SU-DHL-6 (cell line): ENCODE results near the gene HESX1.

Experiments
- H2AFZ ChIP-seq: fragments of 200-600 bp; sonication (generic); 2 replicates; pipeline ENCODE4 v1.6.1; 2014; ENCODE audit warnings: low read depth, mild to moderate bottlenecking, moderate library complexity, mixed read lengths, antibody characterized with exemption, low read length; ENCODE audit not compliant: severe bottlenecking
- H3F3A ChIP-seq: fragments of 200-600 bp; shearing (Covaris generic); 2 replicates; pipeline ENCODE4 v1.6.0; 2016; ENCODE audit warnings: antibody characterized with exemption, mild to moderate bottlenecking; ENCODE audit not compliant: insufficient read depth
- H3K27ac ChIP-seq: fragments of 200-600 bp; sonication (generic); 2 replicates; pipeline ENCODE4 v1.5.1; 2016; ENCODE audit warnings: low read depth, mild to moderate bottlenecking, low read length, moderate library complexity, mixed read lengths
- H3K27me3 ChIP-seq: fragments of 200-600 bp; sonication (generic), shearing (Covaris generic); 2 replicates; pipeline ENCODE4 v1.6.0; 2014; ENCODE audit warnings: mild to moderate bottlenecking, low read length
- H3K36me3 ChIP-seq: fragments of 200-600 bp; sonication (generic); 2 replicates; pipeline ENCODE4 v1.6.1; 2014; ENCODE audit warnings: mild to moderate bottlenecking, low read length, mixed read lengths
- H3K4me2 ChIP-seq: fragments of 300-600, 200-600 bp; shearing (Covaris generic), sonication (generic); 2 replicates; pipeline ENCODE4 v1.6.0; 2014; ENCODE audit warnings: low read length, low read depth, mild to moderate bottlenecking; ENCODE audit not compliant: poor library complexity, severe bottlenecking
- H3K4me3 ChIP-seq: fragments of 200-600 bp; sonication (generic); 2 replicates; pipeline ENCODE4 v1.5.1; 2014; ENCODE audit warnings: antibody characterized with exemption, low read length, mild to moderate bottlenecking, mixed read lengths; ENCODE audit not compliant: insufficient read depth, poor library complexity, severe bottlenecking
- H3K79me2 ChIP-seq: fragments of 200-600 bp; sonication (generic); 2 replicates; pipeline ENCODE4 v1.6.1; 2014; ENCODE audit warnings: mild to moderate bottlenecking, low read length, moderate library complexity; ENCODE audit not compliant: insufficient read depth
- H3K9ac ChIP-seq: fragments of 200-600 bp; sonication (generic); 2 replicates; pipeline ENCODE4 v1.7.0; 2014; ENCODE audit warnings: mild to moderate bottlenecking, low read length
- H3K9me2 ChIP-seq: fragments of 200-600 bp; sonication (generic); replicated peaks from 2 replicates; pipeline ENCODE4 v1.6.1; 2014; ENCODE audit warnings: low read length; ENCODE audit not compliant: insufficient read depth
- H3K9me3 ChIP-seq: fragments of 200-600 bp; sonication (generic); 2 replicates; pipeline ENCODE4 v1.6.1; 2014; ENCODE audit warnings: low read length, mixed read lengths; ENCODE audit not compliant: insufficient read depth
- H4K20me1 ChIP-seq: fragments of 200-600 bp; sonication (generic); 2 replicates; pipeline ENCODE4 v1.6.1; 2014; ENCODE audit warnings: low read depth, mild to moderate bottlenecking, antibody characterized with exemption, low read length, moderate library complexity, mixed read lengths
- CTCF ChIP-seq: fragments of 200-600 bp; sonication (generic); IDR thresholded peaks from one replicate; pipeline ENCODE4 v1.5.1; 2017; ENCODE audit warnings: antibody characterized with exemption, mild to moderate bottlenecking, low read length, moderate library complexity; ENCODE audit not compliant: insufficient read depth, poor library complexity, severe bottlenecking
- EZH2phosphoT487 ChIP-seq: fragments of 200-600 bp; sonication (generic), shearing (Covaris generic); conservative IDR thresholded peaks from 2 replicates; pipeline ENCODE4 v1.6.1; 2018; ENCODE audit warnings: mild to moderate bottlenecking, antibody characterized with exemption, low read length, moderate library complexity, mixed read lengths

The HESX1 gene

DNA sequence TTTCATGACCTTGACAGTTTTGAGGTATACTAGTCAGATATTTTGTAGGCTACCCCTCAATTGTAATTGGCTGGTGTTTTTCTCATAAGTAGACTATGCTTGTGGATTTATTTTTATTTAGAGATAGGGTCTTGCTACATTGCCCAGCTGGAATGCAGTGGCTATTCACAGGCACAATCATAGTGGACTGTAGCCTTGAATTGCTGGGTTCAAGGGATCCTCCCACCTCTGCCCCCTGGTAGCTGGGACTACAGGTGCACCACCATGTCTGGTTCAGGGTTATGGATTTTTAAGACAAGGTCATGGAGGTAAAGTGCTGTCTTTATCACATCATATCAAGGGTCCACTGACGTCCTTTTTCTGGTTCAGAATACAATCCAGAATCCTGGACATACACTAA lies 23.7 kb downstream of the HESX1 start:
- Histone ChIP-seq H3K9me2 (no peaks in the 10 kb centered on the region), H2AFZ (no peak overlapping the region), H3K9me3 (no peaks in the 10 kb centered on the region), H3K36me3 (no peaks in the 10 kb centered on the region), H3K79me2 (no peaks in the 10 kb centered on the region), H3K27ac (no peak overlapping the region), H3K27me3 (no peaks in the 10 kb centered on the region), H3K4me3 (no peak overlapping the region), H3F3A (no peaks in the 10 kb centered on the region), H3K9ac (no peak overlapping the region), H4K20me1 (no peaks in the 10 kb centered on the region), H3K4me2 (no peak overlapping the region)
- TF ChIP-seq EZH2phosphoT487 (no peak), CTCF (no peak)

DNA sequence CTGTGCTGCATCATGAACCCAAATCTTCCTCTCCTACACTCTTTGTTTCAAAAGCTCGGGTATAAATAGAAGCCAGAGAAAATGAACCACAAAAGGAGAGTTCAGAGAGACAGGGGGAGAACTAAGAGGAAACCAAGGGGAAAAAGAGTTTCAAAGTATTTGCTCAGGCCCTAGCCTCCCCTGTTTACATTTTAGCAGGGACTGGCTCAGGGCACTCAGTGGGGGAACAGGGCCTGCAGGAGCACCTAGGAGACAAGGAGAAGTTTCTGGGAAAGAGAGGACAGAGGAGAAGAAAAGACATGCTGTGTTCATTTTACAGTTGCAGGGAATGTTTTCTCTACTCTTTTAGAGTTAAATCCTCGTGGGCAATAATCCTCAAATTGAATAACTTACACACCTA lies 26.1 kb downstream of the HESX1 start:
- Histone ChIP-seq H3K9me3 (no peaks in the 10 kb centered on the region), H3K27me3 (no peaks in the 10 kb centered on the region), H3K36me3 (no peaks in the 10 kb centered on the region), H3K79me2 (no peaks in the 10 kb centered on the region), H3K9ac (no peak overlapping the region), H4K20me1 (no peaks in the 10 kb centered on the region), H2AFZ (no peak overlapping the region), H3K4me2 (no peak overlapping the region), H3K27ac (no peak overlapping the region), H3K4me3 (no peak overlapping the region), H3F3A (no peaks in the 10 kb centered on the region), H3K9me2 (no peaks in the 10 kb centered on the region)
- TF ChIP-seq CTCF = no peak
- no peak for TF ChIP-seq EZH2phosphoT487

DNA sequence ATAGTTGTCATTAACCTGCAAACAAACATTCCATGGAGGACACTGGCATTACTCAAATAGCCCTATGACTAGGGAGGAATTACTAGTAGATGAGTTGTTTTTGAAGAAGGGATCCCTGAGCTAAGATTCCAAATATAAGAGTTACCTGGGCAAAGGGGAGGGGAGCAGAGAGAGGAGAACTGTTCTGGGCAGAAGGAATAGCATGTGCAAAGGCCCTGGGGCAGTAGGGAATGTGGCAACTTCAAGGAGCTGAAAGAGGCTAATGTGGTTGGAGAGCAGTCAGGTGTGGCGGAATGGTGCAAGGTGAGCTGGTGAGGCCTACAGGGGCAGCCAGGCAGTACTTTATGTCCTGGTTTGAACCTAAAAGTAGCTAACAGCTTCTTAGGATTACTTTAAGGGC lies 28.8 kb downstream of the HESX1 start:
- Histone ChIP-seq H3K4me3 (no peak overlapping the region), H3K27me3 (no peaks in the 10 kb centered on the region; the same call in 1 of the 2 replicates), H3K9me2 (no peaks in the 10 kb centered on the region), H3K27ac (no peak overlapping the region), H2AFZ (no peak overlapping the region), H3K36me3 (no peaks in the 10 kb centered on the region), H3K79me2 (no peaks in the 10 kb centered on the region), H3K4me2 (no peak overlapping the region), H3K9ac (no peak overlapping the region), H3K9me3 (no peaks in the 10 kb centered on the region), H4K20me1 (no peaks in the 10 kb centered on the region), H3F3A (no peaks in the 10 kb centered on the region)
- TF ChIP-seq EZH2phosphoT487 (no peak), CTCF (no peak)
